ENCODE results near the gene PBRM1. TPM values are rescaled to one million over a fixed set of nuclear protein-coding genes. Genes with fewer than 3 reads are reported as not detected.

Gene PBRM1
- total and polyA plus RNA-seq, 8 donors: 6.0 to 130 (median 64.9) TPM

DNA sequence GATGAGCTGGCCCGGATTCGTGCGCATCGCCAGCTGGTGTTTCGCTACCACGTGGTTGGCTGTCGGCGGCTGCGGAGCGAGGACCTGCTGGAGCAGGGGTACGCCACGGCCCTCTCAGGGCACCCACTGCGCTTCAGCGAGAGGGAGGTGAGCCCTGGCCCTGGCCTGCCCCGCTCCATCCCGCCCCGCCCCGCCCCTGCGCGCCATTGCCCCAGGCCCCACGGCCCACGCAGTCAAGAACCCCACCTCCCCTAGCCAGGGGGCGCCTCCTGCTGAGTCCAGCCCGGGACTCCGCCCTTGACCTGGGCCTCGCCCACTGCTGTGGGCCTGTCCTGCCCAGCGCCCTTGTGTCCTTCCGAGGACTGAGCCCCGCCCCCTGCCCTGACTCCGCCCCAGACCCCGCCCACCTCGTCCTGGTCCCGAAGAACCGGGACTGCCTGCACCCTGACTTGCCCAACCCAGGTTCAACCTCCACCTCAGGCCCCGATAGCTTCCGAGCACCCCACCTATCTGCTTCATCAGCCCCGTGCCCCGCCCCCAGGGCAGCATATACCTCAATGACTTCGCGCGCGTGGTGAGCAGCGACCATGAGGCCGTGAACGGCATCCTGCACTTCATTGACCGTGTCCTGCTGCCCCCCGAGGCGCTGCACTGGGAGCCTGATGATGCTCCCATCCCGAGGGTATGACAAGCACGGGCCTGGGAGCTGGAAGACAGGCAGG is 166.8 kb downstream of the PBRM1 start:
- peak overlapping the region; percentile 28 to 51 (median 36) for H3K4me3 ChIP-seq
- DNase-seq: peak; percentile 51 to 58
- WGBS, 5 donors: 41 to 56% (median 43%) methylated on average over 21 to 50 of the region's 50 CpGs
- intact Hi-C loops (cut with DNase I; ENCODE audit: low total_unique reads): no loop called here
- H3K27me3 ChIP-seq: no peaks in the 10 kb centered on the region
- H3K9me3 ChIP-seq: no peaks in the 10 kb centered on the region
- peaks cover 0 to 10% (median 7%) of the 10 kb centered on the region in 4 donors for H3K4me1 ChIP-seq
- H3K27ac ChIP-seq: no peak overlapping the region
- TF ChIP-seq POLR2AphosphoS5 (IDR thresholded peaks at IDR 0.05): no peak
- no peak for TF ChIP-seq POLR2A (IDR thresholded peaks at IDR 0.05)
- TF ChIP-seq, protein P1, sequence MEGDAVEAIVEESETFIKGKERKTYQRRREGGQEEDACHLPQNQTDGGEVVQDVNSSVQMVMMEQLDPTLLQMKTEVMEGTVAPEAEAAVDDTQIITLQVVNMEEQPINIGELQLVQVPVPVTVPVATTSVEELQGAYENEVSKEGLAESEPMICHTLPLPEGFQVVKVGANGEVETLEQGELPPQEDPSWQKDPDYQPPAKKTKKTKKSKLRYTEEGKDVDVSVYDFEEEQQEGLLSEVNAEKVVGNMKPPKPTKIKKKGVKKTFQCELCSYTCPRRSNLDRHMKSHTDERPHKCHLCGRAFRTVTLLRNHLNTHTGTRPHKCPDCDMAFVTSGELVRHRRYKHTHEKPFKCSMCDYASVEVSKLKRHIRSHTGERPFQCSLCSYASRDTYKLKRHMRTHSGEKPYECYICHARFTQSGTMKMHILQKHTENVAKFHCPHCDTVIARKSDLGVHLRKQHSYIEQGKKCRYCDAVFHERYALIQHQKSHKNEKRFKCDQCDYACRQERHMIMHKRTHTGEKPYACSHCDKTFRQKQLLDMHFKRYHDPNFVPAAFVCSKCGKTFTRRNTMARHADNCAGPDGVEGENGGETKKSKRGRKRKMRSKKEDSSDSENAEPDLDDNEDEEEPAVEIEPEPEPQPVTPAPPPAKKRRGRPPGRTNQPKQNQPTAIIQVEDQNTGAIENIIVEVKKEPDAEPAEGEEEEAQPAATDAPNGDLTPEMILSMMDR (IDR thresholded peaks at IDR 0.05): no peak
- no peak for TF ChIP-seq EP300 (IDR thresholded peaks at IDR 0.05)
- H3K36me3 ChIP-seq: peaks cover 0 to 52% (median 18%) of the 10 kb centered on the region in 4 donors

GRCh38 chr3:52517796-52518722 is 167.7 kb downstream of the PBRM1 start:
- WGBS, 5 donors: 71 to 86% (median 80%) methylated on average over 19 to 25 of the region's 25 CpGs
- H3K4me3 ChIP-seq: peak overlapping the region; percentile 28 to 51 (median 36)
- H3K36me3 ChIP-seq: peaks cover 0 to 49% (median 9%) of the 10 kb centered on the region in 4 donors
- no peaks in the 10 kb centered on the region for H3K27me3 ChIP-seq
- intact Hi-C loops (cut with DNase I; ENCODE audit: low total_unique reads): no loop called here
- H3K27ac ChIP-seq: no peak overlapping the region
- H3K4me1 ChIP-seq: peaks cover 0 to 10% (median 7%) of the 10 kb centered on the region in 4 donors
- DNase-seq: no peak
- H3K9me3 ChIP-seq: no peaks in the 10 kb centered on the region
- TF ChIP-seq POLR2AphosphoS5 (IDR thresholded peaks at IDR 0.05): no peak
- no peak for TF ChIP-seq POLR2A (IDR thresholded peaks at IDR 0.05)
- no peak for TF ChIP-seq EP300 (IDR thresholded peaks at IDR 0.05)
- TF ChIP-seq, protein P1 (IDR thresholded peaks at IDR 0.05): no peak

DNA sequence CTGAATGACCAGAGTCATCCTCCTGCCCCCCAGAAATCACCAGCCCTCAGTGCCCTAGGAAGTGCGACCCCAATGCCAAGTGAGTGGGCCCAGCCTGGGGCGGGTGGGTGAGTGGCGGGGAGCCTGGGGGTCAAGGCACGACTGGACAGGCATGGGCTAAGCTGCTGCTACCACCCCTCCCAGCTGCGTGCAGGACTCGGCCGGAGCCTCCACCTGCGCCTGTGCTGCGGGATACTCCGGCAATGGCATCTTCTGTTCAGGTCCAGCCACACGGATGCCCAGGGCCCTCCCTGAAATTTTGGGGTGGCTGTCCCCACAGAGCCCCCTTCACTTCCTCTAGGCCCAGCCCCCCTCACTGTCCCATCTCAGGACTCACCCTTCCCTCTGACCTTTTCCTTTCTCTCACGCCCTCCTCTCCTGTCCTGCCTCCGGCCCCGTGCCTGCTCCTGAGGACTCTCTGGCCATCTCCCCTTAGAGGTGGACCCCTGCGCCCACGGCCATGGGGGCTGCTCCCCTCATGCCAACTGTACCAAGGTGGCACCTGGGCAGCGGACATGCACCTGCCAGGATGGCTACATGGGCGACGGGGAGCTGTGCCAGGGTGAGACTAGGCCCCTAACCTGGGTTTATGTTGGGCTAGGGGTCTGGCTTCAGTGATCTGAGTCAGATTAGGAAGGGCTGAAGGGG is 169.1 kb downstream of the PBRM1 start:
- peaks cover 0 to 44% (median 1%) of the 10 kb centered on the region in 4 donors for H3K36me3 ChIP-seq
- H3K4me1 ChIP-seq: peaks cover 0 to 10% (median 7%) of the 10 kb centered on the region in 4 donors
- no peaks in the 10 kb centered on the region for H3K27me3 ChIP-seq
- no peak for DNase-seq
- H3K27ac ChIP-seq: no peak overlapping the region
- H3K9me3 ChIP-seq: no peaks in the 10 kb centered on the region
- intact Hi-C loops (cut with DNase I; ENCODE audit: low total_unique reads): no loop called here
- TF ChIP-seq, protein P1 (IDR thresholded peaks at IDR 0.05): no peak
- TF ChIP-seq POLR2A (IDR thresholded peaks at IDR 0.05) (no peak), POLR2AphosphoS5 (IDR thresholded peaks at IDR 0.05) (no peak), EP300 (IDR thresholded peaks at IDR 0.05) (no peak)
- WGBS, 5 donors: 90 to 94% (median 94%) methylated on average over 16 to 19 of the region's 19 CpGs
- H3K4me3 ChIP-seq: no peak overlapping the region

GRCh38 chr3:52515192-52515591 is 170.5 kb downstream of the PBRM1 start:
- TF ChIP-seq, protein P1 (IDR thresholded peaks at IDR 0.05): no peak
- TF ChIP-seq EP300 (IDR thresholded peaks at IDR 0.05) (no peak), POLR2AphosphoS5 (IDR thresholded peaks at IDR 0.05) (no peak), POLR2A (IDR thresholded peaks at IDR 0.05) (no peak)
- Histone ChIP-seq H3K4me1 (peaks cover 0 to 10% (median 7%) of the 10 kb centered on the region in 4 donors), H3K9me3 (no peaks in the 10 kb centered on the region), H3K4me3 (no peak overlapping the region), H3K27ac (no peak overlapping the region), H3K36me3 (peaks cover 0 to 36% (median 0%) of the 10 kb centered on the region in 4 donors), H3K27me3 (no peaks in the 10 kb centered on the region)
- DNase-seq: no peak
- WGBS, 5 donors: 47 to 56% (median 50%) methylated on average over 6 of the region's 6 CpGs
- intact Hi-C loops (cut with DNase I; ENCODE audit: low total_unique reads): no loop called here

Data from stomach (tissue), 9 donors.